ENCODE results near the gene MPPED1. TPM values are rescaled to one million over a fixed set of nuclear protein-coding genes. Genes with fewer than 3 reads are reported as not detected.

MPPED1 gene
- total RNA-seq, 1 donor from 2014 or later, result not detected

GRCh38 chr22:43464809-43465208, 53.0 kb downstream of the MPPED1 start:
- Mint-ChIP-seq H3K36me3 (ENCODE audit: low read depth) (no peaks in the 10 kb centered on the region), H3K27me3 (ENCODE audit: insufficient read depth) (no peaks in the 10 kb centered on the region), H3K4me3 (no peak overlapping the region), H3K4me1 (ENCODE audit: low read depth) (no peaks in the 10 kb centered on the region), H3K27ac (no peak overlapping the region), H3K9me3 (no peaks in the 10 kb centered on the region)
- intact Hi-C loops (cut with micrococcal nuclease), result no loop called here
- no peak for DNase-seq (ENCODE audit: low spot score)

- Mint-ChIP-seq H3K4me1 (ENCODE audit: low read depth) (no peaks in the 10 kb centered on the region), H3K9me3 (no peaks in the 10 kb centered on the region), H3K27me3 (ENCODE audit: insufficient read depth) (no peaks in the 10 kb centered on the region), H3K36me3 (ENCODE audit: low read depth) (no peaks in the 10 kb centered on the region), H3K27ac (no peak overlapping the region), H3K4me3 (no peak overlapping the region)
- intact Hi-C loops (cut with micrococcal nuclease), result no loop called here
- no peak for DNase-seq (ENCODE audit: low spot score)
These were observed 53.6 kb downstream of the MPPED1 start for GRCh38 chr22:43465291-43466015.

- intact Hi-C loops (cut with micrococcal nuclease), result no loop called here
- Mint-ChIP-seq H3K27me3 (ENCODE audit: insufficient read depth) (no peaks in the 10 kb centered on the region), H3K36me3 (ENCODE audit: low read depth) (no peaks in the 10 kb centered on the region), H3K27ac (no peak overlapping the region), H3K9me3 (no peaks in the 10 kb centered on the region), H3K4me3 (no peak overlapping the region), H3K4me1 (ENCODE audit: low read depth) (no peaks in the 10 kb centered on the region)
- DNase-seq (ENCODE audit: low spot score), result no peak
These were observed 54.9 kb downstream of the MPPED1 start for GRCh38 chr22:43466710-43467109.

- Mint-ChIP-seq H3K27ac (no peak overlapping the region), H3K4me3 (no peak overlapping the region), H3K27me3 (ENCODE audit: insufficient read depth) (no peaks in the 10 kb centered on the region), H3K9me3 (no peaks in the 10 kb centered on the region), H3K4me1 (ENCODE audit: low read depth) (no peaks in the 10 kb centered on the region), H3K36me3 (ENCODE audit: low read depth) (no peaks in the 10 kb centered on the region)
- no peak for DNase-seq (ENCODE audit: low spot score)
- intact Hi-C loops (cut with micrococcal nuclease), result no loop called here
These were observed 55.6 kb downstream of the MPPED1 start for GRCh38 chr22:43467216-43467940.

GRCh38 chr22:43470253-43470652, 58.4 kb downstream of the MPPED1 start:
- intact Hi-C loops (cut with micrococcal nuclease), result no loop called here
- Mint-ChIP-seq H3K27ac (no peak overlapping the region), H3K4me3 (no peak overlapping the region), H3K36me3 (ENCODE audit: low read depth) (no peaks in the 10 kb centered on the region), H3K27me3 (ENCODE audit: insufficient read depth) (no peaks in the 10 kb centered on the region), H3K4me1 (ENCODE audit: low read depth) (no peaks in the 10 kb centered on the region), H3K9me3 (no peaks in the 10 kb centered on the region)
- no peak for DNase-seq (ENCODE audit: low spot score)

- Mint-ChIP-seq H3K27me3 (ENCODE audit: insufficient read depth) (no peaks in the 10 kb centered on the region), H3K27ac (no peak overlapping the region), H3K36me3 (ENCODE audit: low read depth) (no peaks in the 10 kb centered on the region), H3K4me1 (ENCODE audit: low read depth) (no peaks in the 10 kb centered on the region), H3K9me3 (no peaks in the 10 kb centered on the region), H3K4me3 (no peak overlapping the region)
- intact Hi-C loops (cut with micrococcal nuclease), result no loop called here
- no peak for DNase-seq (ENCODE audit: low spot score)
These were observed 59.2 kb downstream of the MPPED1 start for GRCh38 chr22:43470941-43471585.

GRCh38 chr22:43471606-43472135, 59.9 kb downstream of the MPPED1 start:
- Mint-ChIP-seq H3K36me3 (ENCODE audit: low read depth) (no peaks in the 10 kb centered on the region), H3K9me3 (no peaks in the 10 kb centered on the region), H3K4me3 (no peak overlapping the region), H3K27me3 (ENCODE audit: insufficient read depth) (no peaks in the 10 kb centered on the region), H3K27ac (no peak overlapping the region), H3K4me1 (ENCODE audit: low read depth) (no peaks in the 10 kb centered on the region)
- intact Hi-C loops (cut with micrococcal nuclease), result no loop called here
- DNase-seq (ENCODE audit: low spot score), result no peak

GRCh38 chr22:43473031-43473430, 61.2 kb downstream of the MPPED1 start:
- intact Hi-C loops (cut with micrococcal nuclease), result no loop called here
- Mint-ChIP-seq H3K27ac (no peak overlapping the region), H3K9me3 (no peaks in the 10 kb centered on the region), H3K4me1 (ENCODE audit: low read depth) (no peaks in the 10 kb centered on the region), H3K4me3 (no peak overlapping the region), H3K27me3 (ENCODE audit: insufficient read depth) (no peaks in the 10 kb centered on the region), H3K36me3 (ENCODE audit: low read depth) (no peaks in the 10 kb centered on the region)
- no peak for DNase-seq (ENCODE audit: low spot score)

GRCh38 chr22:43473441-43473840, 61.6 kb downstream of the MPPED1 start:
- no peak overlapping the region for H3K27ac Mint-ChIP-seq
- H3K36me3 Mint-ChIP-seq (ENCODE audit: low read depth), result no peaks in the 10 kb centered on the region
- DNase-seq (ENCODE audit: low spot score), result no peak
- H3K4me1 Mint-ChIP-seq (ENCODE audit: low read depth), result no peaks in the 10 kb centered on the region
- no peaks in the 10 kb centered on the region for H3K27me3 Mint-ChIP-seq (ENCODE audit: insufficient read depth)
- no peak overlapping the region for H3K4me3 Mint-ChIP-seq
- no peaks in the 10 kb centered on the region for H3K9me3 Mint-ChIP-seq
- intact Hi-C loops (cut with micrococcal nuclease), result no loop called here

- no peak for DNase-seq (ENCODE audit: low spot score)
- H3K4me1 Mint-ChIP-seq (ENCODE audit: low read depth), result no peaks in the 10 kb centered on the region
- no peak overlapping the region for H3K27ac Mint-ChIP-seq
- intact Hi-C loops (cut with micrococcal nuclease), result no loop called here
- no peaks in the 10 kb centered on the region for H3K27me3 Mint-ChIP-seq (ENCODE audit: insufficient read depth)
- no peaks in the 10 kb centered on the region for H3K36me3 Mint-ChIP-seq (ENCODE audit: low read depth)
- H3K4me3 Mint-ChIP-seq, result no peak overlapping the region
- no peaks in the 10 kb centered on the region for H3K9me3 Mint-ChIP-seq
These were observed 62.6 kb downstream of the MPPED1 start for GRCh38 chr22:43474161-43475101.

GRCh38 chr22:43475549-43476076, 63.8 kb downstream of the MPPED1 start:
- H3K9me3 Mint-ChIP-seq, result no peaks in the 10 kb centered on the region
- no peak overlapping the region for H3K27ac Mint-ChIP-seq
- H3K4me1 Mint-ChIP-seq (ENCODE audit: low read depth), result no peaks in the 10 kb centered on the region
- intact Hi-C loops (cut with micrococcal nuclease), result no loop called here
- no peaks in the 10 kb centered on the region for H3K27me3 Mint-ChIP-seq (ENCODE audit: insufficient read depth)
- DNase-seq (ENCODE audit: low spot score), result no peak
- H3K4me3 Mint-ChIP-seq, result no peak overlapping the region
- H3K36me3 Mint-ChIP-seq (ENCODE audit: low read depth), result no peaks in the 10 kb centered on the region

GRCh38 chr22:43476341-43476740, 64.5 kb downstream of the MPPED1 start:
- intact Hi-C loops (cut with micrococcal nuclease), result no loop called here
- no peaks in the 10 kb centered on the region for H3K9me3 Mint-ChIP-seq
- no peaks in the 10 kb centered on the region for H3K36me3 Mint-ChIP-seq (ENCODE audit: low read depth)
- H3K27me3 Mint-ChIP-seq (ENCODE audit: insufficient read depth), result no peaks in the 10 kb centered on the region
- DNase-seq (ENCODE audit: low spot score), result no peak
- H3K4me3 Mint-ChIP-seq, result no peak overlapping the region
- peaks cover 4% of the 10 kb centered on the region for H3K4me1 Mint-ChIP-seq (ENCODE audit: low read depth)
- H3K27ac Mint-ChIP-seq, result no peak overlapping the region

Data from activated T-helper 1 cell treated with anti-CD3 and anti-CD28 coated beads, Interleukin-12 subunit alpha, Interleukin-12 subunit beta, Interleukin-2, Interleukin-4 antibody, amounts not matched to agents 30 ng/mL and 10 ng/mL and 1 ng/mL, durations not matched to agents 14 hours and 24 hours and 36 hours (primary cell).